Stimulated activated CD4-positive, alpha-beta T cell treated with anti-CD3 and anti-CD28 coated beads, Interleukin-4, amount 100 ng/mL, for 48 hours (primary cell): Measurements from ENCODE around the gene ACOT2.

Experiments used
- DNase-seq, 2 donors: peaks; one replicate each; pipeline ENCODE4 v3.0.0-alpha.2; 2020; ENCODE audit warnings: low read depth in 2 of 2

Gene ACOT2

GRCh38 chr14:73613419-73613963, 44.5 kb downstream of the ACOT2 start:
- no peak for DNase-seq

- no peak for DNase-seq
These were observed 47.8 kb downstream of the ACOT2 start for GRCh38 chr14:73616831-73617230.

- no peak for DNase-seq
These were observed 50.5 kb downstream of the ACOT2 start for GRCh38 chr14:73619524-73619923.

- no peak for DNase-seq
These were observed 51.3 kb downstream of the ACOT2 start for GRCh38 chr14:73620268-73620667.

GRCh38 chr14:73623504-73624054, 54.6 kb downstream of the ACOT2 start:
- DNase-seq: no peak
